BE2C (cell line): ENCODE measurements around the gene METTL8.

Experiments
- DNase-seq: peaks from one replicate; pipeline ENCODE4 v3.0.0-alpha.2; 2020
- H3K27me3 ChIP-seq: fragments of 250-450 bp; sonication (Bioruptor Pico); 2 replicates; pipeline ENCODE4 v1.5.1; 2020; ENCODE audit warnings: mild to moderate bottlenecking
- H3K36me3 ChIP-seq: fragments of 250-450 bp; sonication (Bioruptor Pico); 2 replicates; pipeline ENCODE4 v1.5.1; 2020; ENCODE audit warnings: mild to moderate bottlenecking
- H3K4me1 ChIP-seq: fragments of 250-450 bp; sonication (Bioruptor Pico); 2 replicates; pipeline ENCODE4 v1.5.1; 2020
- H3K4me3 ChIP-seq: 2 replicates; pipeline ENCODE4 v1.5.1; 2011; ENCODE audit warnings: low read depth, low read length
- H3K9me3 ChIP-seq: fragments of 250-450 bp; sonication (Bioruptor Pico); 2 replicates; pipeline ENCODE4 v1.5.1; 2020
- TF ChIP-seq, protein P1 (sequence below): IDR thresholded peaks from 2 replicates; pipeline ENCODE4 v1.5.1; 2012; ENCODE audit warnings: mild to moderate bottlenecking, low read depth, low read length

METTL8 gene

GRCh38 chr2:171406044-171406443 lies 27.7 kb downstream of the METTL8 start:
- TF ChIP-seq, protein P1, sequence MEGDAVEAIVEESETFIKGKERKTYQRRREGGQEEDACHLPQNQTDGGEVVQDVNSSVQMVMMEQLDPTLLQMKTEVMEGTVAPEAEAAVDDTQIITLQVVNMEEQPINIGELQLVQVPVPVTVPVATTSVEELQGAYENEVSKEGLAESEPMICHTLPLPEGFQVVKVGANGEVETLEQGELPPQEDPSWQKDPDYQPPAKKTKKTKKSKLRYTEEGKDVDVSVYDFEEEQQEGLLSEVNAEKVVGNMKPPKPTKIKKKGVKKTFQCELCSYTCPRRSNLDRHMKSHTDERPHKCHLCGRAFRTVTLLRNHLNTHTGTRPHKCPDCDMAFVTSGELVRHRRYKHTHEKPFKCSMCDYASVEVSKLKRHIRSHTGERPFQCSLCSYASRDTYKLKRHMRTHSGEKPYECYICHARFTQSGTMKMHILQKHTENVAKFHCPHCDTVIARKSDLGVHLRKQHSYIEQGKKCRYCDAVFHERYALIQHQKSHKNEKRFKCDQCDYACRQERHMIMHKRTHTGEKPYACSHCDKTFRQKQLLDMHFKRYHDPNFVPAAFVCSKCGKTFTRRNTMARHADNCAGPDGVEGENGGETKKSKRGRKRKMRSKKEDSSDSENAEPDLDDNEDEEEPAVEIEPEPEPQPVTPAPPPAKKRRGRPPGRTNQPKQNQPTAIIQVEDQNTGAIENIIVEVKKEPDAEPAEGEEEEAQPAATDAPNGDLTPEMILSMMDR, result no peak
- H3K4me1 ChIP-seq, result no peaks in the 10 kb centered on the region
- no peak overlapping the region for H3K4me3 ChIP-seq
- no peaks in the 10 kb centered on the region for H3K9me3 ChIP-seq
- DNase-seq, result no peak
- no peaks in the 10 kb centered on the region for H3K27me3 ChIP-seq
- no peaks in the 10 kb centered on the region for H3K36me3 ChIP-seq

GRCh38 chr2:171405546-171405945 lies 28.2 kb downstream of the METTL8 start:
- no peak overlapping the region for H3K4me3 ChIP-seq
- TF ChIP-seq, protein P1, result no peak
- H3K27me3 ChIP-seq, result no peaks in the 10 kb centered on the region

DNA sequence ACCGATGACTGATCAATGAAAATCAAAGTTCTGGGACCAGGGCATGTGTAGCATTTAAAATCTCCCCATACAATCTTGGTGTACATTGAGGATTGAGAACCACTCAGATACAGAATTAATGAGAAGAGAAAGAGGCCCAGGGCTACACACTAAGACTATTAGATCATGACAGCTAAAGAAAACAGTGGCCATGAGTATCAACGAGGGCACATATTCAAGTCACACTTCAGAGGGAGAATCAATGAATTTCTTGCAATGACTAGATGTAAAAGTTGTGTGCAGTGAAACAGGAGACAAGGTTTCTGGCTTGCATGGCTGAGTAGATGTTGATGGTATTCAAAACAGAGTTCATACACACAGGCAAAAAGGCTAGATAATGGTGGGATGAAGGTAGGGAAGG lies 29.1 kb downstream of the METTL8 start:
- Histone ChIP-seq H3K4me3 (no peak overlapping the region), H3K27me3 (no peaks in the 10 kb centered on the region), H3K9me3 (no peaks in the 10 kb centered on the region), H3K36me3 (no peaks in the 10 kb centered on the region), H3K4me1 (no peaks in the 10 kb centered on the region)
- DNase-seq, result no peak
- TF ChIP-seq, protein P1, result no peak

More at GRCh38 chr2:171405546-171405945, 28.2 kb downstream of the METTL8 start:
- Histone ChIP-seq H3K9me3 (no peaks in the 10 kb centered on the region), H3K4me1 (no peaks in the 10 kb centered on the region), H3K36me3 (no peaks in the 10 kb centered on the region)
- DNase-seq, result no peak

DNA sequence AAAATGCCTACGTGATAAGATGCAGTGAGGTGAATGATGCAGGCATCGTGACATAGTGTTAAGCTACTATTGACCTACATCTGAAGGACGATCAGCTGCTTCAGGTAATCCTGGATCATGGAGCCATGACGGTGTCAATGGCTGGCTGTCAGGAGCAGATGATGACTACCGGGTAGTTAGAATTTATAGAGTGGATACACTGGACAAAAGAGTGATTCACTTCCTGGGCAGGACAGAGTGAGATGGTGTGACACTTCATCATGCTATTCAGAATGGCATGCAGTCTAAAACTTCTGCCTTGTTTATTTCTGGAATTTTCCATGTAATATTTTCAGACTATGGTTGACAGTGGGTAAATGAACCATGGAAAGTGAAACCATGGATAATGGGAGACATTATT lies 29.5 kb downstream of the METTL8 start:
- Histone ChIP-seq H3K4me3 (no peak overlapping the region), H3K9me3 (no peaks in the 10 kb centered on the region), H3K4me1 (no peaks in the 10 kb centered on the region), H3K27me3 (no peaks in the 10 kb centered on the region), H3K36me3 (no peaks in the 10 kb centered on the region)
- TF ChIP-seq, protein P1, result no peak
- DNase-seq, result no peak

GRCh38 chr2:171402906-171403580 lies 30.7 kb downstream of the METTL8 start:
- no peaks in the 10 kb centered on the region for H3K9me3 ChIP-seq
- no peaks in the 10 kb centered on the region for H3K36me3 ChIP-seq
- no peak for DNase-seq
- TF ChIP-seq, protein P1, result no peak
- no peaks in the 10 kb centered on the region for H3K4me1 ChIP-seq
- no peak overlapping the region for H3K4me3 ChIP-seq
- H3K27me3 ChIP-seq, result no peaks in the 10 kb centered on the region

- no peaks in the 10 kb centered on the region for H3K27me3 ChIP-seq
- no peaks in the 10 kb centered on the region for H3K36me3 ChIP-seq
- H3K4me3 ChIP-seq, result no peak overlapping the region
- no peak for DNase-seq
- TF ChIP-seq, protein P1, result no peak
- no peaks in the 10 kb centered on the region for H3K9me3 ChIP-seq
- no peaks in the 10 kb centered on the region for H3K4me1 ChIP-seq
These were observed 31.8 kb downstream of the METTL8 start for GRCh38 chr2:171401947-171402346.
